B cell (primary cell): ENCODE results near the gene CPA1. TPM values are rescaled to one million over a fixed set of nuclear protein-coding genes. Genes with fewer than 3 reads are reported as not detected.

Experiments used
- ATAC-seq: fragments of 200-7000 bp; cut with Tn5 transposase; one replicate; pipeline ENCODE4 v1.10.0; 2021; ENCODE audit warnings: low read depth, mild to moderate bottlenecking, moderate number of reproducible peaks, moderate library complexity
- CTCF ChIA-PET: fragments of 350-600 bp; sonication (Branson Sonifier 250); formaldehyde crosslinking; loops from one replicate; lab custom pipeline; 2021; ENCODE audit warnings: antibody characterized with exemption, inconsistent platforms; lab: Charles Lee
- POLR2A ChIA-PET: fragments of 350-600 bp; sonication (Branson Sonifier 250); formaldehyde crosslinking; loops from one replicate; lab custom pipeline; 2021; ENCODE audit warnings: antibody characterized with exemption; lab: Charles Lee
- DNase-seq: peaks from one replicate; pipeline ENCODE4 v3.0.0; 2013
- H2AFZ ChIP-seq: 2 replicates; pipeline ENCODE4 v1.6.1; 2012; ENCODE audit warnings: mild to moderate bottlenecking, low read depth, low read length; ENCODE audit not compliant: insufficient read depth, poor library complexity, severe bottlenecking
- H3K27ac ChIP-seq, 2 donors: 1 replicate in 1 of 2; 2 replicates in 1 of 2; pipeline ENCODE4 v1.5.1; 2012 to 2013; ENCODE audit warnings: low read length in 2 of 2, mild to moderate bottlenecking in 2 of 2, moderate library complexity in 1 of 2
- H3K27me3 ChIP-seq, 4 experiments: fragments of 200-600 bp in 1 of 4; sonication (generic) in 1 of 4; replicated peaks in 1 of 4; 1 replicate in 2 of 4; 2 replicates in 2 of 4; pipeline versions ENCODE4 v1.6.1 to v1.7.0; 2013 to 2016; ENCODE audit warnings: low read length in 3 of 4, mild to moderate bottlenecking in 2 of 4, mixed read lengths in 1 of 4, moderate library complexity in 1 of 4; ENCODE audit not compliant: insufficient read depth in 4 of 4, control insufficient read depth in 3 of 4; ENCODE audit errors: control extremely low read depth in 1 of 4
- H3K36me3 ChIP-seq, 2 experiments: replicated peaks in 1 of 2; 1 replicate in 1 of 2; 2 replicates in 1 of 2; pipeline versions ENCODE4 v1.6.1 to v1.7.1; 2013; ENCODE audit warnings: low read length in 1 of 2; ENCODE audit not compliant: insufficient read depth in 2 of 2, control insufficient read depth in 1 of 2; ENCODE audit errors: control extremely low read depth in 1 of 2, extremely low read depth in 1 of 2
- H3K4me1 ChIP-seq, 2 donors: fragments of 200-600 bp in 1 of 2; sonication (generic) in 1 of 2; 1 replicate in 1 of 2; 2 replicates in 1 of 2; pipeline versions ENCODE4 v1.5.1 to v1.6.1; 2013 to 2017; ENCODE audit warnings: low read length in 2 of 2; ENCODE audit not compliant: control insufficient read depth in 2 of 2, insufficient read depth in 2 of 2
- H3K4me2 ChIP-seq: replicated peaks from 2 replicates; pipeline ENCODE3; 2012; ENCODE audit warnings: mild to moderate bottlenecking, low read depth, low read length; ENCODE audit not compliant: poor library complexity, severe bottlenecking
- H3K4me3 ChIP-seq, 5 experiments: fragments of 200-600 bp in 1 of 5; sonication (generic) in 1 of 5; 1 replicate in 3 of 5; 2 replicates in 2 of 5; pipeline versions ENCODE4 v1.5.1 to v1.7.0; 2011 to 2016; ENCODE audit warnings: low read length in 4 of 5, mild to moderate bottlenecking in 4 of 5, low read depth in 2 of 5, control low read depth in 1 of 5, moderate library complexity in 1 of 5; ENCODE audit not compliant: insufficient read depth in 1 of 5; ENCODE audit errors: control extremely low read depth in 1 of 5, extremely low read depth in 1 of 5
- H3K79me2 ChIP-seq: fragments of 200-600 bp; sonication (generic); one replicate; pipeline ENCODE4 v1.6.0; 2016; ENCODE audit warnings: low read length; ENCODE audit not compliant: control insufficient read depth, insufficient read depth
- H3K9ac ChIP-seq: fragments of 200-600 bp; sonication (generic); 2 replicates; pipeline ENCODE4 v1.6.1; 2017; ENCODE audit warnings: mild to moderate bottlenecking, low read length, moderate library complexity
- H3K9me3 ChIP-seq, 3 donors: one replicate each; pipeline versions ENCODE4 v1.6.1 to v1.7.1; 2013; ENCODE audit warnings: low read length in 2 of 3; ENCODE audit not compliant: control insufficient read depth in 2 of 3, insufficient read depth in 1 of 3; ENCODE audit errors: control extremely low read depth in 1 of 3
- H4K20me1 ChIP-seq: 2 replicates; pipeline ENCODE4 v1.6.0; 2012; ENCODE audit warnings: mild to moderate bottlenecking, low read length; ENCODE audit not compliant: insufficient read depth, control insufficient read depth, poor library complexity, severe bottlenecking
- H3K27ac Mint-ChIP-seq: one replicate; pipeline ENCODE4 v1.8.0; 2021; ENCODE audit warnings: mixed read lengths
- H3K27me3 Mint-ChIP-seq: one replicate; pipeline ENCODE4 v1.8.0; 2021; ENCODE audit warnings: mixed read lengths
- H3K4me1 Mint-ChIP-seq: one replicate; pipeline ENCODE4 v1.8.0; 2021; ENCODE audit warnings: mixed read lengths
- H3K4me3 Mint-ChIP-seq: one replicate; pipeline ENCODE4 v1.8.0; 2021; ENCODE audit warnings: mixed read lengths
- H3K9me3 Mint-ChIP-seq: one replicate; pipeline ENCODE4 v1.8.0; 2022; ENCODE audit warnings: mixed read lengths; ENCODE audit not compliant: insufficient read depth
- CTCF ChIP-seq: fragments of 200-600 bp; IDR thresholded peaks from one replicate; pipeline ENCODE4 v1.8.0; 2022; ENCODE audit warnings: antibody characterized with exemption, mild to moderate bottlenecking
- EZH2 ChIP-seq: IDR thresholded peaks from 2 replicates; pipeline ENCODE4 v1.6.1; 2012; ENCODE audit warnings: borderline replicate concordance, low read depth, mild to moderate bottlenecking, moderate library complexity, low read length; ENCODE audit not compliant: insufficient read depth, poor library complexity, severe bottlenecking
- WGBS: methylation state at CpG from one replicate; pipeline ENCODE4 v1.1.5; 2013; ENCODE audit warnings: missing lambda C conversion rate; ENCODE audit not compliant: insufficient coverage; 5-methylcytosine and 5-hydroxymethylcytosine counted together
- intact Hi-C: fragments of 100-400 bp; cut with micrococcal nuclease; formaldehyde crosslinking; loops from one replicate; pipeline ENCODE4 v1.10.0; 2022
- polyA plus RNA-seq: library from polyadenylated mRNA; depleted of rRNA; stranded (reverse); fragments of >200 nt; gene quantifications from 2 replicates; pipeline ENCODE4 v1.2.3, GENCODE V29; 2012
- total RNA-seq, 2 donors: library from RNA; stranded (reverse); fragments of 120-200 nt in 1 of 2; gene quantifications; 1 replicate in 1 of 2; 2 replicates in 1 of 2; pipeline versions ENCODE4 v1.2.3 to v1.2.4, GENCODE V29; 2013 to 2022

The CPA1 gene
- total and polyA plus RNA-seq, 2 donors (not counting 1 experiment from before 2014, with no cell fraction given) = not detected

- DNase-seq (no peak), ATAC-seq (no peak)
- WGBS = no CpG with 5 or more reads among the region's 1 CpG
- Mint-ChIP-seq H3K4me3 (no peak overlapping the region), H3K9me3 (no peaks in the 10 kb centered on the region), H3K27ac (no peak overlapping the region), H3K27me3 (no peaks in the 10 kb centered on the region), H3K4me1 (peaks cover 7% of the 10 kb centered on the region)
- no peak overlapping the region for H3K9ac ChIP-seq
- ChIA-PET POLR2A (interaction anchor here (0.6 kb wide), 1 partner anchor 23 kb away, joined by 3 read pairs; no protein-coding TSS in a partner anchor), CTCF (no interaction called here)
- peaks cover 0 to 4% (median 0%) of the 10 kb centered on the region in 3 donors for H3K9me3 ChIP-seq
- H3K27me3 ChIP-seq = no peaks in the 10 kb centered on the region
- TF ChIP-seq CTCF = no peak
- TF ChIP-seq EZH2 = no peak
- intact Hi-C loops = no loop called here
- no peak overlapping the region for H2AFZ ChIP-seq
- peaks cover 0 to 9% of the 10 kb centered on the region in 2 donors for H3K4me1 ChIP-seq
- no peaks in the 10 kb centered on the region for H4K20me1 ChIP-seq
- H3K4me3 ChIP-seq = no peak overlapping the region
- H3K4me2 ChIP-seq = no peak overlapping the region
- H3K36me3 ChIP-seq = no peaks in the 10 kb centered on the region
- no peaks in the 10 kb centered on the region for H3K79me2 ChIP-seq
- H3K27ac ChIP-seq = no peak overlapping the region
These were observed 10.2 kb downstream of the CPA1 start for GRCh38 chr7:130390486-130390885.

GRCh38 chr7:130393101-130393561 lies 12.8 kb downstream of the CPA1 start:
- no peak overlapping the region for H3K27ac Mint-ChIP-seq
- Histone ChIP-seq H3K4me3 (no peak overlapping the region), H3K27ac (no peak overlapping the region), H3K9ac (no peak overlapping the region), H3K9me3 (no peaks in the 10 kb centered on the region), H3K4me1 (peaks cover 0 to 9% of the 10 kb centered on the region in 2 donors), H3K4me2 (no peak overlapping the region), H3K27me3 (no peaks in the 10 kb centered on the region), H3K79me2 (no peaks in the 10 kb centered on the region), H4K20me1 (no peaks in the 10 kb centered on the region), H2AFZ (no peak overlapping the region), H3K36me3 (no peaks in the 10 kb centered on the region)
- TF ChIP-seq CTCF = no peak
- no peak for TF ChIP-seq EZH2
- DNase-seq (no peak), ATAC-seq (no peak)
- no peaks in the 10 kb centered on the region for H3K9me3 Mint-ChIP-seq
- CTCF ChIA-PET = interaction anchor here (0.6 kb wide), 1 partner anchor 1154 kb away, joined by 3 read pairs; no protein-coding TSS in a partner anchor
- POLR2A ChIA-PET = no interaction called here
- no peak overlapping the region for H3K4me3 Mint-ChIP-seq
- H3K4me1 Mint-ChIP-seq = peaks cover 7% of the 10 kb centered on the region
- no peaks in the 10 kb centered on the region for H3K27me3 Mint-ChIP-seq
- 100% methylated on average over 2 of the region's 5 CpGs for WGBS
- intact Hi-C loops = no loop called here
